Measurements from ENCODE around the gene PLEKHA5. TPM values are rescaled to one million over a fixed set of nuclear protein-coding genes. Genes with fewer than 3 reads are reported as not detected.

PLEKHA5 gene
- total and polyA plus RNA-seq, 2 experiments from 2014 or later: 82.8 to 112 TPM

- TF ChIP-seq REST (IDR thresholded peaks at IDR 0.05; ENCODE audit: unreplicated experiment): no peak
- no peak for TF ChIP-seq ETS1 (IDR thresholded peaks at IDR 0.05)
- no peak for TF ChIP-seq EZH2 (IDR thresholded peaks at IDR 0.05; ENCODE audit: low read depth, unreplicated experiment)
- TF ChIP-seq ZNF114 (CRISPR knock-in tag; IDR thresholded peaks at IDR 0.05): no peak
These were observed 87.9 kb downstream of the PLEKHA5 start (continued) for GRCh38 chr12:19217446-19217845.

GRCh38 chr12:19220205-19220604 is 90.7 kb downstream of the PLEKHA5 start:
- H3K9me3 Mint-ChIP-seq: no peaks in the 10 kb centered on the region
- no peaks in the 10 kb centered on the region for H3K36me3 ChIP-seq (ENCODE audit: insufficient read depth)
- no peaks in the 10 kb centered on the region for H3K9me2 ChIP-seq (ENCODE audit: insufficient read depth)
- H3K79me2 ChIP-seq (replicated peaks; ENCODE audit: insufficient read depth): peaks cover 97% of the 10 kb centered on the region
- no peaks in the 10 kb centered on the region for H3K27me3 ChIP-seq (ENCODE audit: insufficient read depth)
- H3K4me1 Mint-ChIP-seq: peaks cover 48% of the 10 kb centered on the region
- H3K4me3 Mint-ChIP-seq: no peak overlapping the region
- H3K27ac ChIP-seq (ENCODE audit: low read depth): no peak overlapping the region
- H3K4me1 ChIP-seq (ENCODE audit: insufficient read depth): peaks cover 17% of the 10 kb centered on the region
- H2AFZ ChIP-seq: no peak overlapping the region
- H3K4me3 ChIP-seq: no peak overlapping the region
- H3K27me3 Mint-ChIP-seq (ENCODE audit: insufficient read depth, low read depth, poor library complexity): no peaks in the 10 kb centered on the region
- DNase-seq (ENCODE audit: low spot score) (no peak), ATAC-seq (no peak)
- H3K4me2 ChIP-seq: no peak overlapping the region
- peaks cover 2% of the 10 kb centered on the region; the same call in 1 of the 2 replicates for H4K20me1 ChIP-seq (replicated peaks; ENCODE audit: insufficient read depth)
- no peaks in the 10 kb centered on the region; the same call in 2 of the 3 replicates for H3K36me3 Mint-ChIP-seq (ENCODE audit: low read depth)
- H3F3A ChIP-seq (replicated peaks; ENCODE audit: low read depth): no peaks in the 10 kb centered on the region
- no peak overlapping the region for H3K27ac Mint-ChIP-seq
- TF ChIP-seq CTCF (conservative IDR thresholded peaks at IDR 0.05; ENCODE audit: low read depth in 2 of 2): no peak
- TF ChIP-seq EZH2phosphoT487 (IDR thresholded peaks at IDR 0.05; ENCODE audit: unreplicated experiment): no peak
- TF ChIP-seq CREB1 (CRISPR knock-in tag; IDR thresholded peaks at IDR 0.05; ENCODE audit: low read depth): no peak
- no peak for TF ChIP-seq STAT1 (IDR thresholded peaks at IDR 0.05; ENCODE audit: unreplicated experiment)
- TF ChIP-seq REST (IDR thresholded peaks at IDR 0.05; ENCODE audit: unreplicated experiment): no peak
- no peak for TF ChIP-seq EZH2 (IDR thresholded peaks at IDR 0.05; ENCODE audit: low read depth, unreplicated experiment)

Data from GM23338 (cell line).